Measurements from ENCODE around the gene GPR143.

DNA sequence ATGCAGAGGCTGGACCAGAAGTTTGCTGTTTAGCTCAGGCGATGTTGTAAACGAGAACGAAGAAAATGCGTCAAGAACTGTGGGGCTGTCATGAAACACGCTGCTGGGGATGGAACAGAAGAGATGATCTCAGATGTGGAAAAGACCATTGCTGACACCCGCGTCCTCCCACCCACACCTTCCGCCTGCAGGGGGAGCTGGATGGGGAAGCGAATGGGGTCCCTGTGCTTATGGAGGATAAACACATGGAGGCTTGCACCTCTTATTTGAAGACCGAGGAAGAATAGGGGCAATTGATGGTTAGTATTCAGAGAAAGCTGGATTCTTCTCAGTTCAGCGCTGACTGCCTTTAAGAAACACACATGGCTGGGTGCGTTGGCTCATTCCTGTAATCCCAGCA, 63.9 kb downstream of the GPR143 start:
- TF ChIP-seq, protein P1, sequence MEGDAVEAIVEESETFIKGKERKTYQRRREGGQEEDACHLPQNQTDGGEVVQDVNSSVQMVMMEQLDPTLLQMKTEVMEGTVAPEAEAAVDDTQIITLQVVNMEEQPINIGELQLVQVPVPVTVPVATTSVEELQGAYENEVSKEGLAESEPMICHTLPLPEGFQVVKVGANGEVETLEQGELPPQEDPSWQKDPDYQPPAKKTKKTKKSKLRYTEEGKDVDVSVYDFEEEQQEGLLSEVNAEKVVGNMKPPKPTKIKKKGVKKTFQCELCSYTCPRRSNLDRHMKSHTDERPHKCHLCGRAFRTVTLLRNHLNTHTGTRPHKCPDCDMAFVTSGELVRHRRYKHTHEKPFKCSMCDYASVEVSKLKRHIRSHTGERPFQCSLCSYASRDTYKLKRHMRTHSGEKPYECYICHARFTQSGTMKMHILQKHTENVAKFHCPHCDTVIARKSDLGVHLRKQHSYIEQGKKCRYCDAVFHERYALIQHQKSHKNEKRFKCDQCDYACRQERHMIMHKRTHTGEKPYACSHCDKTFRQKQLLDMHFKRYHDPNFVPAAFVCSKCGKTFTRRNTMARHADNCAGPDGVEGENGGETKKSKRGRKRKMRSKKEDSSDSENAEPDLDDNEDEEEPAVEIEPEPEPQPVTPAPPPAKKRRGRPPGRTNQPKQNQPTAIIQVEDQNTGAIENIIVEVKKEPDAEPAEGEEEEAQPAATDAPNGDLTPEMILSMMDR (IDR thresholded peaks at IDR 0.05; ENCODE audit: low read depth, low read length) = peak; percentile 8
- TF ChIP-seq MYC (IDR thresholded peaks at IDR 0.05; ENCODE audit: low read depth, low read length) = no peak
- TF ChIP-seq POLR2A (IDR thresholded peaks at IDR 0.05; ENCODE audit: extremely low read depth, insufficient read length) = no peak

Measured in NB4 (cell line).